Mucosa of gallbladder (tissue), 1 donor: ENCODE measurements around the gene TBCD. TPM values are rescaled to one million over a fixed set of nuclear protein-coding genes. Genes with fewer than 3 reads are reported as not detected.

Source experiments
- DNase-seq: peaks from one replicate; pipeline ENCODE4 v3.0.0-alpha.2; 2020; ENCODE audit warnings: low spot score
- total RNA-seq: library from RNA; stranded (reverse); gene quantifications from one replicate; pipeline ENCODE4 v1.2.1, GENCODE V29; 2021
- donor health status: DM: no; HTN: no; CAD: no.

TBCD gene
- total RNA-seq, 1 donor from 2014 or later: 96.5 TPM

- no peak for DNase-seq
These were observed 185.8 kb downstream of the TBCD start for GRCh38 chr17:82937411-82938371.

- DNase-seq: no peak
These were observed 186.6 kb downstream of the TBCD start for GRCh38 chr17:82938486-82938872.

GRCh38 chr17:82938873-82939620 is 187.2 kb downstream of the TBCD start:
- no peak for DNase-seq

GRCh38 chr17:82939621-82940135 is 187.8 kb downstream of the TBCD start:
- no peak for DNase-seq

- DNase-seq: no peak
These were observed 188.6 kb downstream of the TBCD start for GRCh38 chr17:82940226-82941020.

- DNase-seq: no peak
These were observed 189.4 kb downstream of the TBCD start for GRCh38 chr17:82941021-82942001.

- no peak for DNase-seq
These were observed 190.6 kb downstream of the TBCD start for GRCh38 chr17:82942166-82943130.

GRCh38 chr17:82943339-82943738 is 191.5 kb downstream of the TBCD start:
- DNase-seq: no peak

GRCh38 chr17:82943751-82944150 is 191.9 kb downstream of the TBCD start:
- DNase-seq: no peak

- no peak for DNase-seq
These were observed 193.1 kb downstream of the TBCD start for GRCh38 chr17:82944990-82945389.

- no peak for DNase-seq
These were observed 194.2 kb downstream of the TBCD start for GRCh38 chr17:82946081-82946480.

GRCh38 chr17:82947051-82947991 is 195.5 kb downstream of the TBCD start:
- DNase-seq: no peak

GRCh38 chr17:82948081-82948511 is 196.2 kb downstream of the TBCD start:
- DNase-seq: no peak

- DNase-seq: no peak
These were observed 197.1 kb downstream of the TBCD start for GRCh38 chr17:82948957-82949356.

GRCh38 chr17:82949361-82949760 is 197.5 kb downstream of the TBCD start:
- no peak for DNase-seq

GRCh38 chr17:82949984-82950383 is 198.1 kb downstream of the TBCD start:
- no peak for DNase-seq

GRCh38 chr17:82950525-82951102 is 198.7 kb downstream of the TBCD start:
- no peak for DNase-seq

- no peak for DNase-seq
These were observed 200.2 kb downstream of the TBCD start for GRCh38 chr17:82952019-82952418.
